HUES48 (cell line): Measurements from ENCODE around the gene C1QTNF9B.
"Not testable (repeated sequence)": the region's sequence is repeated elsewhere in the genome, so short reads cannot be mapped to it uniquely, and the experiment has no call there.

Experiments used
- H3K27ac ChIP-seq: one replicate; pipeline ENCODE4 v1.7.0; 2013; ENCODE audit warnings: low read depth, low read length, inconsistent platforms
- H3K27me3 ChIP-seq: 2 replicates; pipeline ENCODE4 v1.6.1; 2013; ENCODE audit warnings: mild to moderate bottlenecking, low read length; ENCODE audit not compliant: control insufficient read depth, insufficient read depth
- H3K36me3 ChIP-seq: 2 replicates; pipeline ENCODE4 v1.6.1; 2013; ENCODE audit warnings: low read length; ENCODE audit not compliant: control insufficient read depth, insufficient read depth
- H3K4me1 ChIP-seq: 2 replicates; pipeline ENCODE4 v1.6.1; 2013; ENCODE audit warnings: mild to moderate bottlenecking, low read length; ENCODE audit not compliant: control insufficient read depth, insufficient read depth
- H3K4me3 ChIP-seq: 2 replicates; pipeline ENCODE4 v1.5.1; 2013; ENCODE audit warnings: mild to moderate bottlenecking, low read depth, low read length
- H3K9ac ChIP-seq: 2 replicates; pipeline ENCODE4 v1.6.1; 2013; ENCODE audit warnings: mild to moderate bottlenecking, low read depth, low read length, moderate library complexity
- H3K9me3 ChIP-seq: 2 replicates; pipeline ENCODE4 v1.6.1; 2013; ENCODE audit warnings: low read length; ENCODE audit not compliant: control insufficient read depth, insufficient read depth

The C1QTNF9B gene

GRCh38 chr13:23897452-23897919 lies at the start of gene C1QTNF9B:
C1QTNF9B (minus strand) TSS chr13:23897502.
- not testable (repeated sequence) for H3K27ac ChIP-seq, H3K9ac ChIP-seq, H3K4me3 ChIP-seq, H3K9me3 ChIP-seq, H3K4me1 ChIP-seq, H3K27me3 ChIP-seq, H3K36me3 ChIP-seq

GRCh38 chr13:23946900-23947299 lies 49.6 kb upstream of the C1QTNF9B start:
- no peaks in the 10 kb centered on the region for H3K36me3 ChIP-seq
- H3K27ac ChIP-seq = no peak overlapping the region
- no peaks in the 10 kb centered on the region for H3K27me3 ChIP-seq
- no peaks in the 10 kb centered on the region for H3K4me1 ChIP-seq
- no peak overlapping the region for H3K9ac ChIP-seq
- H3K4me3 ChIP-seq = no peak overlapping the region
- no peaks in the 10 kb centered on the region for H3K9me3 ChIP-seq

GRCh38 chr13:23946067-23946466 lies 48.8 kb upstream of the C1QTNF9B start:
- Histone ChIP-seq H3K9ac (no peak overlapping the region), H3K27me3 (no peaks in the 10 kb centered on the region), H3K36me3 (no peaks in the 10 kb centered on the region), H3K4me3 (no peak overlapping the region), H3K4me1 (no peaks in the 10 kb centered on the region), H3K9me3 (no peaks in the 10 kb centered on the region), H3K27ac (no peak overlapping the region)

GRCh38 chr13:23945612-23946011 lies 48.3 kb upstream of the C1QTNF9B start:
- no peaks in the 10 kb centered on the region for H3K9me3 ChIP-seq
- H3K36me3 ChIP-seq = no peaks in the 10 kb centered on the region
- H3K27ac ChIP-seq = no peak overlapping the region
- no peak overlapping the region for H3K4me3 ChIP-seq
- H3K27me3 ChIP-seq = no peaks in the 10 kb centered on the region
- no peak overlapping the region for H3K9ac ChIP-seq
- H3K4me1 ChIP-seq = no peaks in the 10 kb centered on the region

GRCh38 chr13:23941211-23941610 lies 43.9 kb upstream of the C1QTNF9B start:
- H3K27ac ChIP-seq = no peak overlapping the region
- no peaks in the 10 kb centered on the region for H3K9me3 ChIP-seq
- H3K4me1 ChIP-seq = no peaks in the 10 kb centered on the region
- H3K4me3 ChIP-seq = no peak overlapping the region
- no peak overlapping the region for H3K9ac ChIP-seq
- H3K27me3 ChIP-seq = no peaks in the 10 kb centered on the region
- H3K36me3 ChIP-seq = no peaks in the 10 kb centered on the region

- H3K36me3 ChIP-seq, H3K4me1 ChIP-seq, H3K4me3 ChIP-seq, H3K27ac ChIP-seq, H3K9ac ChIP-seq, H3K27me3 ChIP-seq, H3K9me3 ChIP-seq: not testable (repeated sequence)
These were observed 42.4 kb upstream of the C1QTNF9B start for GRCh38 chr13:23939666-23940065.

- H3K9ac ChIP-seq = no peak overlapping the region
- no peaks in the 10 kb centered on the region for H3K36me3 ChIP-seq
- no peaks in the 10 kb centered on the region for H3K4me1 ChIP-seq
- H3K4me3 ChIP-seq = no peak overlapping the region
- no peaks in the 10 kb centered on the region for H3K27me3 ChIP-seq
- H3K9me3 ChIP-seq = no peaks in the 10 kb centered on the region
- no peak overlapping the region for H3K27ac ChIP-seq
These were observed 37.2 kb upstream of the C1QTNF9B start for GRCh38 chr13:23934520-23934919.

GRCh38 chr13:23928985-23929384 lies 31.7 kb upstream of the C1QTNF9B start:
- no peak overlapping the region for H3K27ac ChIP-seq
- H3K4me1 ChIP-seq = no peaks in the 10 kb centered on the region
- no peak overlapping the region for H3K4me3 ChIP-seq
- no peaks in the 10 kb centered on the region for H3K27me3 ChIP-seq
- no peaks in the 10 kb centered on the region for H3K9me3 ChIP-seq
- no peaks in the 10 kb centered on the region for H3K36me3 ChIP-seq
- H3K9ac ChIP-seq = no peak overlapping the region

GRCh38 chr13:23923031-23923430 lies 25.7 kb upstream of the C1QTNF9B start:
- Histone ChIP-seq H3K9me3 (no peaks in the 10 kb centered on the region), H3K9ac (no peak overlapping the region), H3K4me3 (no peak overlapping the region), H3K27ac (no peak overlapping the region), H3K36me3 (no peaks in the 10 kb centered on the region), H3K27me3 (no peaks in the 10 kb centered on the region), H3K4me1 (peaks cover 14% of the 10 kb centered on the region)

GRCh38 chr13:23922005-23922932 lies 25.0 kb upstream of the C1QTNF9B start:
- Histone ChIP-seq H3K4me3 (no peak overlapping the region; the same call in 1 of the 2 replicates), H3K9ac (no peak overlapping the region), H3K4me1 (peaks cover 14% of the 10 kb centered on the region), H3K36me3 (no peaks in the 10 kb centered on the region), H3K27me3 (no peaks in the 10 kb centered on the region), H3K27ac (peak overlapping the region; percentile 56), H3K9me3 (no peaks in the 10 kb centered on the region)

- no peak overlapping the region; the same call in 1 of the 2 replicates for H3K4me3 ChIP-seq
- peaks cover 14% of the 10 kb centered on the region for H3K4me1 ChIP-seq
- no peaks in the 10 kb centered on the region for H3K9me3 ChIP-seq
- H3K27me3 ChIP-seq = no peaks in the 10 kb centered on the region
- no peaks in the 10 kb centered on the region for H3K36me3 ChIP-seq
- H3K27ac ChIP-seq = peak overlapping the region; percentile 56
- H3K9ac ChIP-seq = no peak overlapping the region
These were observed 24.2 kb upstream of the C1QTNF9B start for GRCh38 chr13:23921451-23921888.
